Cerebellar cortex (tissue), 1 donor: ENCODE data around the gene SMIM28.
A peak's percentile ranks its signal among the peaks of the same experiment; 100 is the strongest.

Experiments
- DNase-seq: peaks from one replicate; pipeline ENCODE4 v3.0.0-alpha.2; 2015; ENCODE audit warnings: low spot score

The SMIM28 gene

DNA sequence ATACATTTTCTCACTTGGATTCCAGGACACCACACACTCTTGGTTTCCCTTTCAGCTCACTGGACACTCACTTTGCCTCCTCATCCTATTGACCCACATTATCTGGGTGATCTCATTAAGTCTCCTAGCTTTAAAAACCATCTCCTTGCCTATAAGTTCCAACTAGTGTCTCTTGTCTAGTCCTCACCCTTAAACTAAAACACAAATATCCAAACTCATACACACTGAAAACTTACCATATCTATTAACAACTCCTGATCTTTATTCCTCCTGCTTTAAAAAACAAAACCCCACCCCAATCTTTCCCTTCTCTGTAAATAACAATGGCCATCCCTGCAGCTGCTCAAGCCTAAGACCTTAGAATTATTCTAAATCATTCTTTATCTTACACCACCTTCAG is 3.5 kb upstream of the SMIM28 start:
- DNase-seq: no peak

DNA sequence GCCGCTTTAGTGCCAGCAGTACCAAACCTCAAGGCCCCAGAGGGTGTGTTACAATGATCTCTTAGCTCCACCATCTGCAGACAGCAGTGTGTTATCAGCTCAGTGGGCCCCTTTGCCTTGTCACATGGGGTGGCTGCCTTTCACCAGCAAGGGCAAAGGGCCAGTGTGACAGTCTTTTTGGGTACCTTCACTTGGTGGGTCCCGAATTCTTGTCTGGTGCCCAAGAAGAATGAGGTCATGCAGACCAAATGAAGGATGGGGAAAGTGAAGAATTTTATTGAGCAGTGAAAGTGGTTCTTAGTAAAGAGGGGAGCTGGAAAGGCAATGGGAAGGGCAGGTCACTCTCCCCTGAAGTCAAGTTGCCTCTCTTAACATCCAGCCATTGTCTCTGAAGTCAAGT is 2.9 kb upstream of the SMIM28 start:
- DNase-seq: no peak

DNA sequence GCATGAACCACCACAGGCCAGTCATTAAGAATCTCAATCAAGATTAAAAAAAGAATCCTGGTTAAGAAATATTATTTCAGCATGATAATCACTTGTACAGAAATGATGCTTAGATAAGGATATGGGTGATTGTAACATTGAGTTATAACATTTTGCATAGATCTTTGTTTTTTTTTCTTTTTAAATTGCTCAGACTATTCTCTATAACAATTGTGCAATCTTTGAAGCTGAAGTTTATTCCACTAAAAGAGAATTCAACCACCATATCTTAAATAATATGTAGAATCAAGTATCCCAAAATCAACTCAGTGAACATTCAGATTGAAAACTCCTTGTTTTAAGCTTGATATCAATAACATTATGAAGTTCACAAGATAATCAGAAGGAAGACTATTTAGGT is 663 bp upstream of the SMIM28 start:
- DNase-seq: no peak

DNA sequence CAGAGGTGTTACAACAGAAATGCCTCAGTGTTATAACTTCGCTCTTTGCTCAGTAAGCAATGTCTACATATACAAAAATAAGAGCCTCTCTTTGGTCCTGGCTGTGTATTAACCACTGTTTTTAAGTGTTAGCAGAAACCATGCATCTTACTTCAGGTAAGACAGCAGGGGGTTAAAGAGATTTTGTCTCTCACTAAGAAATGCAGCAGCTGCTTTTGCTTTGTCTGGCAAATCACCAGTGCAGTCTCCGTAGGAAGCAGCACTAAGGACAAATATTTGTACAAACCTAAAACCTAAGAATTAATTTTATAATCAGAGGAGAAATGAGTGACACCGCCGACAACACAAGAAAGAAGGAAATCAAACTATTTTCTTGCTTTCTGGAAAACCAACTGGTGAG is 758 bp downstream of the SMIM28 start:
- DNase-seq: no peak

DNA sequence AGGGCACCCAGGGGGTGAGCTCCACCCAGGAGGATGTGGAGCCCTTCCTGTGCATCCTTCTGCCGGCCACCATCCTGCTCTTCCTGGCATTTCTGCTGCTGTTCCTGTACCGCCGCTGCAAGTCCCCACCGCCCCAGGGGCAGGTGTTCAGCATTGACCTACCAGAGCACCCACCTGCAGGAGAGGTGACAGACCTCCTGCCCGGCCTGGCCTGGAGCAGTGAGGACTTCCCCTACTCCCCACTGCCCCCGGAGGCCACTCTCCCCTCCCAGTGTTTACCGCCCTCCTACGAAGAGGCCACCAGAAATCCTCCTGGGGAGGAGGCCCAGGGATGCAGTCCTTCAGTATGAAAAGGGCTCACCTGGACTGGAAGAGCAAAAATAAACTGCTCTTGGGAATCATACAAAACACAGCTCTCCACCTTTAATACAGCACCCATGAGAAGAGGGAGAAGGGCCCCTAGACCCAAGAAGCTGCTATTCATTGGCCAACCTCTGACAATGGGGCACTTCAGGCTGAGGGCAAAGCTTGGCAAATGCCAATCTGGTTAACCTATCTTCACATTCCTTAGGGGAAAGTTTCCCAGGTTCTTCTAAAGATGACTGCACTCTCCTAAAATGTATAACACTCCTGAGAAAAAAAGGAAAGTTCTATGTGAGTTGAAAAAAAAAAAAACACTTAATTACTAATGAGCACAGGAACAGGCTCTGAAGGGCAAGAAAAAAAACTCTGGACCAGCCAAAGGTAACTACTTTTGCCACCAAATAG is 5.0 kb downstream of the SMIM28 start:
- no peak for DNase-seq

DNA sequence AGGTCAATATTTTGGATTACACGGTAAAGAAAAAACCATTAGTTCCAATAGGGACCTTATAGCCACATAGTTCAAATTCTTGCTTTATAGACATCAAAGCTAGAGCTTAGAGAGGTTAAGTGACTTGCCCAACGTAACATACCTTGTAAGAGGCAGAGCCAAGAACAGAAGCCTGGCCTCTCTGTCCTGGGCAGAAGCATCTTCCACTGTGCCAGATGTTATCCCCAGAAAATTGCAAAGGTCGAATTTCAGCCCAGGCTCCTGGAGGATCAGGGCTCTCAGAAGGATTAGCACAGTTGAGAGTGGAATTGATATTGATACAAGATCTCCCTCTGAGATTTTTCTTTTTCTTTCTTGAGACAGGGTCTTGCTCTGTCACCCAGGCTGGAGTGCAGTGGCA is 6.1 kb downstream of the SMIM28 start:
- DNase-seq: no peak

DNA sequence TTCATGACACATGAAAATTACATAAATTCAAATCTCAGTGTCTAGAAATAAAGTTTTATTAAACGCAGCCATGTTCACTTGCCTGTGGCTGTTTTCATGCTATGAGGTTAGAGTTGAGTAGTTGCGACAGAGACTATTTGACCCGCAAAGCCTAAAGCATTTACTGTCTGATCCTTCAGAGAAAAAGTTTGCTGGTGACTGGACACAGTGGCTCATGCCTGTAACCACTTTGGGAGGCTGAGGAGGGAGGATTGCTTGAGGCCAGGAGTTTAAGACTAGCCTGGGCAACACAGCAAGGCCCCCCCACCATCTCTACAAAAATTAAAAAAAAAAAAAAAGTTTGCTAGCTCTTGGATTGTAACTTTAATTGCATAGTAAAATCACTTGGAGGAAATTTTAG is 9.2 kb downstream of the SMIM28 start:
- DNase-seq: no peak

DNA sequence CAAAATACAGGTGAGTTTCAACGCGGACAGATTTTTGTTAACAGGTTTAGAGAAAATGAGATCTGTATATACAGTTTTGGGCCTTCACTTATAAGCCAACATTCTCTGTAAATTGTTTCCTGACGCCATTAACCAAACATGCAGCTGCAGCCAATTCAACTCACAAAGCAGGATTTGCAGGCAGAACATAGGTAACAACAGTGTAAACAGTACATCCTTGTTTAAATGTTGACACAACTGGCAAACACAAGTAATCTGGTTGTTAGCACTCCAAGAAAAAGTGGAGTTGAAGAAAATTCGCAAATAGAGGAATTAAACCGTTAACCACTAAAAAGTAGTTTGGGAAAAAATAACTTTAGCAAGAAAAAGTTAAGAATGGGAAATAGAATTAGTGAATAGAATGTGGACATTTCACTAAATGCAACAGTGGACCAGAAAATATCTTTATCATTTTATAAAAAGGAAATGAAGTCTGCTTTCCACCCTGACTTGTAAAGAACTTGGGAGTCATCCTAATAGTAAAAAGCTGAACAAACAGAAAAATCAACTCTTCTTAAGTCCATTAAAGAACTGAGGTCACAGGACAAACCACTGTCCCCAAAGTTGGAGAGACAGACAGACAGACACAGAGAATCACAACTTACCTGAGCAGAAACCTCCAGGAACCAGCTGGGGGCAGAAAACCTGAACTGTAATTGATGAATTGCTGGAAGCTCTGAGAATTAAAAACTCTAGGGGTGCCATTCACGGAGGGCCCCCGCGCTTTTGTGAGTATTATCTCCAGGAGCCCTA is 10.1 kb downstream of the SMIM28 start:
- no peak for DNase-seq

DNA sequence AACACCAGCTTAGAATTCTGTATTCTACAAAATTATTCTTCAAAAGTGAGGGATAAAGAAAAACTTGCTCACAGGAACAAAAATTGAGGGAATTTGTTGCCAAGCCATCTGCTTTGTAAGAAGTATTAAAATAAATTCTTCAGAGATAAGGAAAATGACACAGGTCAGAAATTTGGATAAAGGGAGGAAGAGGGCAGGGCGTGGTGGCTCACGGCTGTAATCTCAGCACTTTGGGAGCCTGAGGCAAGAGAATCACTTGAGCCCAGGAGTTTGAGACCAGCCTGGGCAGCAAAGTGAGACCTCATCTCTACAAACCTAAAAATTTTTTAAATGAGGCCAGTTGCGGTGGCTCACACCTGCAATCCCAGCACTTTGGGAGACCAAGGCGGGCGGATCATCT is 11.8 kb downstream of the SMIM28 start:
- no peak for DNase-seq

DNA sequence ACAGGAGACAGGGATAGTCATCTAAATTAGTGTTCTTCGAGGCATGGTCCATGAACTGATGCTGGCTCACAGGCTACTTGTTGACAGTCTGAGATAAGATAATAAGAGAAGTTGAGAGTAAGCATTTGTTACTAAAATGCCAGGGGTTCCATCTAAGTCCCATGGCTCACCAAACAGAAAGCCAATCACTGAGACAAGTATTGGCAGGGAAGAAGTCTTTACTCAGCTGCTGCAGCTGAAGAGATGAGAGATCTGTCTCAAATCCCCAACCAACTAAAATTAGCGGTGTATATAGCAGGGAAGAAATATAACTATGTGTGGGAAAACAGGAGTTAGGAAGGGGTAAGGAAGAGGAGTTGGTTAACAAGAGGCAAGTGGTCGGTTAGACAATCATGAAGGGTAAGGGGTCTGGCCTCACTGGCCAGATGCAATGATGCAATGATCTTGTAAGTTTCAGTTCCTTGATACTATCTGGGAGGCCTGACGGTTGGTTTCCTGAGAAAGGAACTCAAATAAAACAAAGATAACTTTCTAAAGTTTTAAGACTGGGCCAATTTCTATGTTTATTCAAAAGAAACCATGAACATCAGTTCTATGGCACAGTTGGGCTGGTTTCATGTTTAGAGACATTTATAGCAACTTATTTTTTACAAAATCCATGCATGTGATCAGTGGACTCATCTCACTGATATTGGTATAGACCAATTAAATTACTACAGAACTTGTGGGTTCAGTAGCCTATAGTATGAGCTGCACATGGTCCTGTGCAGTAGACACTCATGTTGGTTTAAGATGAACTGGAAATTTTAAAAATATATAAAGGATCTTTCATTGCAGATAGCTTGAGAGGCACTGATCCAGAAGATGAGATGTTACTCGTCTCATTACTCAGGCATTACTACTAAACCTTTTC is 16.4 kb downstream of the SMIM28 start:
- no peak for DNase-seq

DNA sequence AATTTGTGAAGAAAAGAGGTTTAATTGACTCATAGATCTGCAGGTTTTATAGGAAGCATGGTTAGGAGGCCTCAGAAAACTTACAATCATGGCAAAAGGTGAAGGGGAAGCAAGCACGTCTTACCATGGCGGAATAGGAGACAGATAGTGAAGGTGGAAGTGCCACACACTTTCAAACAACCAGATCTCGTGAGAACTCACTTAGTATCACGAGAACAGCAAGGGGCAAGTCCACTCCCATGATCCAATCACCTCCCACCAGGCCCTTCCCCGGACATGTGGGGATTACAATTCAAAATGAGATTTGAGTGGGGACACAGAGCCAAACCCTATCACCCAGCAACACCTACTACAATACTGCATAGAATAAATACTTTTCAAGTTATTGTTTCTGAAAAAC is 19.0 kb downstream of the SMIM28 start:
- DNase-seq: no peak

DNA sequence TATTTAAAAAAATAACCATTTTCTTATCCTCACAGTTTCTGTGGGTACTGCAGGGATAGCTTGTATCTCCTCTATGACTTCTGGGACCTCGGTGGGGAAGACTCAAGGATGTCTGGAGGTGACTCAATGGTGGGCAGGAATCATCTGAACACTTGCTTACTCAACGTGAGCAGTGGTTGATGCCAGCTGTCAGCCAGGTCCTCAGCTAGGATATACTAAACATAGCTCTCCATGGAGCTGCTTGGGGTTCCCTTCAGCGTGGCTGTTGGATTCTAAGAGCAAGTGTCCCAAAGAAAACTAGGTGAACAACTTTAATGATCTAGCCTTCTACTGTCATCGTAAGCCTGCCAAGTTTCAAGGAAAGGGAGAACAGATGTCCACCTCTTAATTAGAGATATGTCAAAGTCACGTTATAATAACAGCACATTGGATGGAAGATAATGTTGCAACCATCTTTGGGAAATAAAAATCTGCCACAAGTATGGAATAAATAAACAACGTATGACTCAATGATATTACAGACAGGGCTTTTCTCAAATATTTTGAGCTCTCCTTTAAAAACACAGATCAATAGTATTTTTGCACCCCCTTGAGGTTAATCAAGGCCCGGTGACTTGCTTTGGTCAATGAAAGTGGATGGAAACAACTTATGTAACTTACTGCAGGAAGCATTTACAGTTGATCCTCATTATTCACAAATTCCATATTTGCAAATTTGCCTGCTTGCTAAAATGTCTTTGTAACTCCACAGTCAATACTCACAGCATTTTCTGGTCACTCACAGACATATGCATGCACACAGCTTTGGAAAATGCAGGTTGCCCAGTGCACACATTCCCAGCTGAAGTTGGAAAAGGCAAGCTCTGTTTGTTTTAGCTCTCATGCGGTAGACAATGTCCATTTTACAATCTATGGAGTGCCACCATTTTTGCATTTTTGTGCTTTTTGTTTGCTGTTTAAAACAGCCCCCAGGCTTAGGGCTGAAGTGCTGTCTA is 19.7 kb downstream of the SMIM28 start:
- DNase-seq: no peak

DNA sequence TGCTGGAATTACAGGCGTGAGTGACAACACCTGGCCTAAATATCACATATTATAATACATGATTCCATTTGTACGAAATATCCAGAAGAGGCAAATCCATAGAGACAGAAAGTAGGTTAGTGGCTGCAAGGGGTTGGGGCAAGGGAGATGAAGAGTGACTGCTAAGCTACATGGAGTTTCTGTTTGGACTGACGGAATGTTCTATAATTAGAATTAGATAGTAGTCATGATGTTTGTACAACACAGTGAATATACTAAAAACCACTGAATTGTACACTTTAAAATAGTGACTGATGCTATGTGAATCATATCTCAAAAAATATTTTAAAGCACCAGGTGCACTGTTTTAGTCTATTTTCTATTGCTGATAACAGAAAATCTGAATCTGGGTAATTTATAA is 22.6 kb downstream of the SMIM28 start:
- no peak for DNase-seq

DNA sequence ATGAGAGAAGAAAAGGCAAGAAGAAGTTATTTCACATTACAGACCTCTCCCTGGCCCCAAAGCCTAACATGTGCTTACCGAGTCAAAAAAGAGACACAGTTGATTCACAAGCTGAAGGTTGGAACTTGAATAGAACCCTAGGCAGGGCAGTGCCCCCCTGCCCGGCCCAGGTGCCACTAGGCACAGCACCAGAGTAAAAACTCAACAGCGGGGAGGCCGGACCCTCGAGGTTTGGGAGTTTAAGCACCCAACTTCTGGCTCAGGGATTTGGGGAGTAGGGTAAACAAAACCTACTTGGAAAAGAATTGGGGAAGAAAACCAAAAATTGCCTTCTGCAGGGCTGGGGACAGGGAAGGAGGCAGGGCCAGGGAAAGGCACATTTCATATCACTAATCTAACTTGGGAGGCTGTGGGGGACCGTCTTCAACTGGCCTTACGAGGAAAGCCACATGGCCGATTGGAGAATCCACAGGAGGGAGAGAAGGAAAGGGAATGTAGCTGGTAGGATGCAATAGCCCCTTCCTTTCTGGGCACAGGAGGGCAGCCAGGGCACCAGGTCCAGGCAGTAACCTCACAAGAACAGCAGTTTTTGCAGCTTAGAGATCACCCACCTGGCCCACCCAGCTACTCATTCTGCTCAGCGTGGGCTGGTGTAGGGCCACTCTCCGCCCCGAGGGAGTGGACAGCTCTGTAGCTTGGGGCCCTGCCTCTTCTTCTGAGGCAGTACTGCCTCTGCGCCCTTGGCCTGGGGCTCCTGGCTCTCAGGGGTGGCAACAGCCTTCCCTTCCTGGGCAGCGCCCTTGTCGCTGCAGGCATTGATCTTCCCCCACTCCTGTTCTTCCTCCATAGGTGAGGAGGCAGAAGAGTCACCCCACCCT is 24.5 kb downstream of the SMIM28 start:
- no peak for DNase-seq

DNA sequence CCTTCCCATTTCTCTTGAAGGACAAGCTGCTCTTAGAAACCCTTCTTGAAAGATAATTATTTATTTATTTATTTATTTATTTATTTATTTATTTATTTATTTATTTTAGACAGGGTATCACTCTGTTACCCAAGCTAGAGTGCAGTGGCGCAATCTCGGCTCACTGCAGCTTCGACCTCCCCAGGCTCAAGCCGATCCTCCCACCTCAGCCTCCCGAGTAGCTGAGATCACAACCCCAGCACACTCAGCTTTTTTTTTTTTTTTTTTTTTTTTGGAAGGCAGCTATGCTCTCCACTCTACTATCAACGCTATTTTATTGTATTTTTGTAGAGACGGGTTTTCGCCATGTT is 25.1 kb downstream of the SMIM28 start:
- DNase-seq: no peak

DNA sequence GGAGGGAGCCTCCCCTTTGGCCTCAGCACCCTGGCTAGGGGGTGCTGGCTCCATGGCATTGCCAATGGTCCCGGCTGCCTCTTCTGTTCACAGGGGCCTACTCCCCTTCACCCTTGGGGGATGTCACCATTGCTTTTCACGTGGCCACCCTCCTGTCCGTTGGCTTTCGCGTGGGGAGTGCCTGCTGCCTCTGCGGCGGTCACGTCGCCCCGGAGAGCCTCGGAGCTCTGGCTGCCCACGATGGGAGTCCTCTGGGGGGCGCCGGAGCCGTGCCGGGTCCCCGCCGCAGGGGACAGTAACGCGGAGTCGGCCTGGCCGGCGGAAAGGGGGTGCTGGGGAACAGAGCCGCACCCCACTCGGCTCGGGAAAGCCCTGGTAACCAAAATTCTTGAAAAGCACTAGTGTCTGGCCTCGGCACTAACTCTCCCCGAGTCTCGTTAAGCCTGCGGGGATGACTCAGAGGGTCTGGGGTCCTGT is 25.7 kb downstream of the SMIM28 start:
- no peak for DNase-seq

DNA sequence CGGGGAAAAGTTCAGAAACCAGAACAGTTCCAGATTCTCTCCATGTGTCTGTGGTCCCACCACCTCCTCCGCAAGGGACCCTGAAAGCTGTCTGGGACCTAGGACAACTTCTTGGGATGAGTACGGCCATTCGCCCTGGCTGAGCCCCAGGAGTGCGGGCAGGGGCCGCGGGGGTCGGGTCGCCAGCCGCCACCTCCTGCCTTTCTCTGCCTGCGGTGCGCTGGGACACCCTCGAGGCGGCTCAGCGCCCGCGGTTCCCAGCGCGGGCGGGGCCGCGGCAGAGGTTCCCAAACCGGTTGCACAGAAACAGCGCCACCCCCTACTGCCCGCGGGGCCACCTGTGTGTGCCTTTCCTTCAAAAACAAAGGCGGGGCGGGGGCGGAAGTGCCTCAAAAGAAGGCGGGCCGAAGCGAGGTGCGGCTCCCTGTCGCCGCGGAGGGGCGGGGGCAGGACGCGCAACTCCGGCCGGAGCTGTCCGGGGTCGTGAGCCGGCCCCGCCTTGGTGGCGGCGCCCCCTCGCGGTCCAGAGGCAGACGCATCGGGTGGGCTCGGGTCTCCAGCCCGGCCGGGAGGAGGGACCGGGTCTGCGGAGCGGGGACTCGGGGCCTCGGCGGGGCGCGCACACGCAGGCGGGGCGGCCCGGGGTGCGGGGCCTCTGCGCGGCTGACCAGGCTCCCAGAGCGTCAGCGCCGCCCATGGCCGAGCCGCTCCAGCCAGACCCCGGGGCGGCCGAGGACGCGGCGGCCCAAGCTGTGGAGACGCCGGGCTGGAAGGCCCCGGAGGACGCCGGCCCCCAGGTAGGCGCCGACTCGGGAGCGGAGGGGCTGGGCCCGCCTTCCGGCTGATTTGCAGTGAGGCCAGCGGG is 26.3 kb downstream of the SMIM28 start, which contains the start of gene HEBP2:
TSS of gene HEBP2 (plus strand) at position 423 of the 865 bp plus-strand sequence. CDS start at position 696, 273 bp downstream.
- DNase-seq: peak; percentile 90

DNA sequence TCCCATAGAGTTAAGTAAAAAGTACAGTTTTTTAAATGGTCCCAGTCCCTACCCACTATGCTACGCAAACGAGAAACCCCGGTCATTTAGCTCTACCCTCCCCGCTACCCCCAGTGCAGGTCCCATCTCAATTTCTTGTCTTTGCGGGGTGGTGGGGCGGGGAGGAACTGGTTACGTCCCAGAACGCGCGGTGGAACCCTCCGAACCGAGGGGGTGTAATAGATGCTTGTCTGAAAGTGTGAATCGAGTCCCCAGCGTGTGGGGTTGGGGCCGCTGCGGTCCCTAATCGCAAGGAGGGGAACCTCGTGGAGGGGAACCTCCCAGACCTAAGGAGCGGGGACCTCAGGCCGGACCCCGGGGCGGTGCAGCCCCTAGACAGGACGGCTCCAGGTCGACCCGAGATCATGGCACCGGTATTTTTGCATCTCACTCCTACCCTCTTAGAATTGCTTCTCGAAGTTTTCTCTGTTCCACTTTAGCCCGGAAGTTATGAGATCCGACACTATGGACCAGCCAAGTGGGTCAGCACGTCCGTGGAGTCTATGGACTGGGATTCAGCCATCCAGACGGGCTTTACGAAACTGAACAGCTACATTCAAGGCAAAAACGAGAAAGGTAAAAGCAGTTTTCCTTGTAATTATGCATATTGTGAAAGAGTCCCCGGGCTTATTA is 27.1 kb downstream of the SMIM28 start:
- DNase-seq: peak; percentile 36
